ENCODE measurements around the gene FGF21.

The FGF21 gene

DNA sequence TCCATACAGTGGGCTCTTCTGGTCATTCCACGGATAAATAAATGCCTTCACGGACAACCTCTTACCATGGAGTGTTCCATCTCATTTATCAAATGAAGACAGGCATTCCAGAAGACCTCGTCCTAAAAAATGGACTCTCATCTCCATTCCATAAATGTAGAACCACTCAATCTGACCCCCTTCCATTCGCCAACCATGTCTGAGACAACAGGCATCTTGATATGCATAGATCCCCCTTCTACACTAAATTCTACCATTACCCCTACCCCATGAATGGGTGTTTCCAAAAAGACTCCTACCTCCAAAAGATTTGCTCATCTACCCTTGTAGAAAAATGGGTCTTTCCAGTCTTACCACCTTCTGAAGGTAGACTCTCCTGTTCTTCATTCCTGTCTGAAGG lies 23.9 kb upstream of the FGF21 start:
- no peak for DNase-seq

DNA sequence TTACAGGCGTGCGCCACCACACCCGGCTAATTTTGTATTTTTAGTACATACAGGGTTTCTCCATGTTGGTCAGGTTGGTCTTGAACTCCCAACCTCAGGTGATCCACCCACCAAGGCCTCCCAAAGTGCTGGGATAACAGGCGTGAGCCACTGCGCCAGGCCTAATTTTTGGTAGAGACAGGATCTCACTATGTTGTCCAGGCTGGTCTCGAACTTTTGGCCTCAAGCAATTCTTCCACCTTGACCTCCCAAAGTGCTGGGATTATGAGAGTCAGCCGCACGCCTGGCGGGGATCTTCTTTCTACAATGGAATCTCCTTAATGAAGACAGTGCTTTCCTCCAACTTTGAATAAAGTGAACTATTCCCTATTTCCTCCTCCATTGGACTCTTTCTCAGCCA lies 20.7 kb upstream of the FGF21 start:
- DNase-seq, result no peak

DNA sequence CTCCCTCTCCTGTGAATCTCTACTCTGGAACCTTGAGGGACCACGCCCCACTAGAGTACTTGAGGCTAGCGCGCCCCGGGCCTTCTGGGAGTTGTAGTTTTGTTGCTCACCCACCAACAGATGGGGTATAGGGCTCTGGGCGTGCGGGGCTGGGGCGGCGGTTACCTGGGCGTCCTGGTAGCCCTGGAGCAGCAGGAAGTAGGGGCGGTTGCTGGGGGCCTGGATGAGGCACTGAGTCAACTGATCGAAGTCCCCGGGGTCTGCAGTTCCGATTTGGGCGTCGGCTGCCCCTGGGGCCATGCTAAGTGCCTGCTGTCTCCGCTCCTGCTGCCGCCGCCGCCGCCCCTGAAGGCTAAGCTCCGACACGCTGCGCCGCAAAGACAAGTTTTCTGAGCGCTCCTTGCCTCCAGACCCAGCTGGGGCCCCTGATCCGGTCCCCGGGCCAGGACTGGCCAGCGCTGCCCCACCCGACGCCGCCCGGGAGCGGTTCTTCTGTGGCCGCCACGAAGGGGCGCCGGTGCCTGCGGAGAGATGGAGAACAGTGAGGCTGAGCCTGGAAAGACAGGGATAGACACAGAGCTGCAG lies 20.2 kb upstream of the FGF21 start:
- no peak for DNase-seq

DNA sequence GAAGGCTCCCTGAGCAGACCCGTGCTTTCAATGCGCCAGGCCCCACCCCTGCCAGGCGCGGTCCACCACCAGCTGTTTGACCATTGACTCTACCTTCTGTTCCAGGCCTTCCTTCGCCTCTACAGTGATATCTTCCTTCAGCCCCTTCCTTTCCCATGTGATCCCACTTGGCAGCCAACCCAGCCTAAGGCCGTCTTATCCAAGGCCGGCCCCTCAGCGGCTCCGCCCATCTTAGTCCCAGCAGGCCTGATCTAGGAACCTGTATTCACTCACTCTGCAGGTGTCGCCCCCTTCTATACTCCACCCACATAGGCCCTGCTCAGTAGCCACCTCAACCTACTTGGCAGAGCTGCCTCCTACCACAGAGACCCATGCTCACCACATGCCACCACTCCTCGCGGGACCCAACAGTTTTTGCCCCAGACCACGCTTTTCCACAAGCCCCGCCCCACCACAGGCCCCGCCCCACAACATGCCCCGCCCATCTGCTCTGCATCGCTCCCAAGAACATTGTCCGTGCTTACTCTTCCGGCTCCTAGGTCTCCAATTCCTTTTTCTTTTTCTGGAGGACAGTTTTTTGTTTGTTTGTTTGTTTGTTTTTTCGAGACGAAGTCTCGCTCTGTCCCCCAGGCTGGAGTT lies 17.8 kb upstream of the FGF21 start:
- DNase-seq, result no peak

DNA sequence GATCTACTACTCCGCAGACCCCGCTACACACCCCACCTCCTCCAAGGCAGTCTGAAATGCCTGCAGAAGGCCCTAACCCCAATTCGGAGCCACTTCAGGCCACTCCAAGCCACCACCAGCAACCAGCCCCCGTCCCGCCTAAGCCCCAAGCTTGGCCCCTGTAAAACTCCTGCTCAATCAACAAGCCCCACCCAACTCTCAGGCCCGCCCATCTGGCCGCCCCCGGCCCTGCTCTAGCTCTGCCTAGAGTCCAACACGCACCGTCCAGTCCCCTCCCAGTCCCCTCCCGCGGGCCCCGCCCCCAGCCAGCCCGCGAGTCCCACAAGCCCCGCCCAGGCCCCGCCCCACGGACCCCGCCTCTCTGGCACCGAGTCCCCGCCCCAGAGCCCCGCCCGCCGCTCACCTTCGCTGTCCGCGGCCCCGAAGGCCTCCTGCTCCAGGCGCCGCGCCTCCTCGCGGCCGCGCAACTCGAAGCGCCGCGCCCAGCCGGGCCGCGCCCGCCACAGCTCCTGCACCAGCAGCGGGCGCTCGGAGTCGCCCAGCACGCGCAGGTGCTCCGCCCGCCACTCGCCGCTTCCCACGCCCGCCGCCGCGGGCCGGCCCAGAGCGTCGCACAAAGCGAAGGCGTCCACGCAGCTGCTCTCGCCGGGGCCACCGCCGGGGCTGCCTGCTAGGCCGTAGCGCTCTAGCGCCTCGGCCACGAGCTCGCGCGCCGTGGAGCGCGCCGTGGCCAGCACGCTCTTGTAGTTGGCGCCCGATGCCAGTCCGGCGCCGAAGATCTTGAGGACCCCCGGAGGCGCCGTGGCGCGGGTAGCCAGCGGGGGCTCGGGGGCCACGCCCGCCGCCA lies 16.5 kb upstream of the FGF21 start:
- peak; percentile 85 for DNase-seq

DNA sequence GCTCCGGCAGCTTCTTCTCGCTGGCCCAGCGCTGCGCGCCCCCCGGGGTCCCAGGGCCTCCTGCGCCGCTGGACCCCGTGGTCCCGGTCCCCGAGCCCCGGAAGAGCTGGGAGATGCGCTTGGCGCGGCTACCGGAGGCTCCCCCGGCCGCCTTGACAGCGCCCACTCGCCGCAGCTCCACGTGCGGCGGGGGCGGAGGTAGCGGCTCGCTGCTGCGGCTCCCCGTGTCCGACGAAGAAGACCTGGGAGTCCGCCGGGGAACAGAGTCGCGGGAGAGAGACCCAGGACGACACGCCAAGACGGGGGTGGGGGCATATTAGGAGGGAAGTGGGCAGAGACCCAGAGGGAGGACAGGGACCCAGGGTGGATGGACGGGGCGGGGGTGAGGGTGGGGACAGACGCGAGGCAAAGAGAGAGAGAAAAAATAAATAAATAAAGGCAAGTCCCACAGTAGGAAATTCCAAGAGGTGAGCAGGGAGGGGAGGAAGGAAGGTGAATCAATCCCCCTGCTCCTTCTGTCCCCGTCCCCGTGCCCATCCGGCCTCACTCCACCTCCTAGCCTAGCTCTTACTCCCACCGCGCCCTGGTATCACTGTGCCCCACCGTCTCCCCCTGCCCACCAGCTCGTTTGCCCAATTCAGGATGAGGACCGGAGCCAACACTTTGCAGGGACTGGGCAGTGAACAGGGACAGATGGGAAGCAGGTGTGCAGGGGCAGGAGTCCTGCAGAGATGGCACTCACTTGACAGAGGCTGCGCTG lies 15.7 kb upstream of the FGF21 start:
- no peak for DNase-seq

DNA sequence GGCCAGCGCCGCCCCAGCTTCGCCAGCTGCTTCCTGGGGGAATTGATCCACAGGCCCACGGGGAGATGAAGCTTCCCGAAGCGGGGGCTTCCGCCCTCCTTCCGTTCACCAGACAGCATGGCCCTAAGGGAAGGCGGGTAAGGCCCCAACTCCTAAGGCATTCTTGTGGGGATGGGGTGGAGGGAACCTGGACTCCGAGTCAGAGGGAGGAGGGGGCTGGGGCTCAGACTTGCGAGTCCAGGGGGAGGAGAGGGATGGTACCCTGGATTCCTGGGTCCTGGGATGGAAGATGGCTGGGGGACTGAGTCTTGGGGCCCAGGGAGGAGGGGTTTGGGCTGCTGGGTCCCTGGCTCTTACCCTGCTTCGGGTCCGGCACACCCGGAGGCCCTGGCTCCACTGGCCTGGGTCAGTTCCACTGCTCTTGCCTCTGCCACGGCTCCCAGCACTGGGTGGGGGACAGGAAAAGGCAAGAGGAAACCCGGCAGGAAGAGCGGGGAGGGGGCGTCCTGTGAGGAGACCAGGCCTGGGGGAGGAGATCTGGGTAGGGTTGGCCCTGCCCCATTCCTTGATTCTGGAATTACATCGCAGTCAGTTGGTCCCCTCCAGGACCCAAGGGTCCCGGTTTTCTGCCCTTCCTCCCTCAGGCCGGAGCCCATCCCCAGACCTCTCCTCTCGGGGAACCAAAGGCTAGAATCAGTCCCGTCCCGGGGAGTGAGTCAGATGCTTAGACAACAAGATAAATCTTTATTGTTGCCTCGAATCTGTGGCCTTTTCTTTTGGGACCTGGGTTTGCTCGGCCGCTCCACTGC lies 15.0 kb upstream of the FGF21 start, which contains the start of gene RASIP1:
RASIP1 (minus strand) TSS at position 447 of the 809 bp plus-strand sequence; CDS start at position 119, 328 bp downstream.
- DNase-seq, result no peak

DNA sequence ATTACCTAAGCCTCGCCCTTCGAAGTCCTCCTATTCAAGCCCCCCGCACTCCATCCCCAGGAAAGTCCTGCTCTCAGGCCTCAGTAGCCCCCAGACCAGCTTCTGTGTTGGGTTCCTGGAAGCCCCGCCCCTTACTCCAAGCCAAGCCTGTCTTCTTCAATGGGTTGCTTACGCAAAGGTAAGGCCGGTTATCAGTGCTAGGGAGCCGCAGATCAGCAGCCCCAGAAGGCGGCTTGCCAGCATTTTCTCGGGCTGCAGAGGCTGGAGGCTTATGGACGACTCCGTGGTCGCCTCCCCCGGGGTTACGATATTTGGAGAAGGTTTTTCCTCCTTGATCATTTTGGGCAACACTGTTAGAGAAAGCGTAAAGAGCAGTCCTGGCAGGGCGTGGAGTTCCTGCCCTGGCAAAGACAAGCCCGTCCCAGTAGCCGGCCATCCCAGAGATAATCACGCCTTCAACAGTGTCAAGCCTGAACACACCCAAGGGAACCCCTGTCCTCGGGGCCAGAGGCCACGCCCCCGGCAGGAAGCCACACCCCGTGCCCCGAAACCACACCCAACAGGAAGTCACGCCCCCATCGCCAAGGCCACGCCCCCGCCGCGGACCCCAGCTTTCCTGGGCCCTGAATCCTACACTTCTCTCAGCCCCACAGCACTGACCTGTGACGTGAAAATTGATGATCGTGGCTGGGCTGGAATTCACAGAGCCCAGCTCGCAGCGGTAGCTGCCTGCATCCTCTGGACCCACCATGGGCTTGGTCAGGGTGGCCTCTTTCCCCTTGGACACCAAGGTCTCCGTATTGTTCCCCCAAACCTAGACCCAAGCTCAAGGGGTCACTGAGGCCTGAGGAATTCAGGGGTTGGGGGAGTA lies 14.0 kb upstream of the FGF21 start:
- DNase-seq, result peak; percentile 56

DNA sequence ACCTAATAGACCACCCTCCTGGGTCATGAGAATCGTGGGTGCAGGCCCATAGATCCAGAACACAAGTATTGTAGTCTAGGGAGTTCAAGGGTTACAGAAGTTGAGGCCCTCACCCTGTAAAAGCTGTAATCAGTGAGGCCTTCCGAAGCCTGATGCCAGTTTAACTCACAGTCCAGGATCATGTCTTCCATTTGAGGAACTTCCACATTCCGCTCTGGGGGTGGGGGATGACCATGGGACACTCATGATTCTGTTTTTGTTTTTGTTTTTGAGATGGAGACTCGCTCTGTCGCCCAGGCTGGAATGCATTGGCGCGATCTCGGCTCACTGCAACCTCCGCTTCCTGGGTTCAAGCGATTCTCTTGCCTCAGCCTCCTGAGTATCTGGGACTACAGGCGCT lies 13.2 kb upstream of the FGF21 start:
- no peak for DNase-seq

DNA sequence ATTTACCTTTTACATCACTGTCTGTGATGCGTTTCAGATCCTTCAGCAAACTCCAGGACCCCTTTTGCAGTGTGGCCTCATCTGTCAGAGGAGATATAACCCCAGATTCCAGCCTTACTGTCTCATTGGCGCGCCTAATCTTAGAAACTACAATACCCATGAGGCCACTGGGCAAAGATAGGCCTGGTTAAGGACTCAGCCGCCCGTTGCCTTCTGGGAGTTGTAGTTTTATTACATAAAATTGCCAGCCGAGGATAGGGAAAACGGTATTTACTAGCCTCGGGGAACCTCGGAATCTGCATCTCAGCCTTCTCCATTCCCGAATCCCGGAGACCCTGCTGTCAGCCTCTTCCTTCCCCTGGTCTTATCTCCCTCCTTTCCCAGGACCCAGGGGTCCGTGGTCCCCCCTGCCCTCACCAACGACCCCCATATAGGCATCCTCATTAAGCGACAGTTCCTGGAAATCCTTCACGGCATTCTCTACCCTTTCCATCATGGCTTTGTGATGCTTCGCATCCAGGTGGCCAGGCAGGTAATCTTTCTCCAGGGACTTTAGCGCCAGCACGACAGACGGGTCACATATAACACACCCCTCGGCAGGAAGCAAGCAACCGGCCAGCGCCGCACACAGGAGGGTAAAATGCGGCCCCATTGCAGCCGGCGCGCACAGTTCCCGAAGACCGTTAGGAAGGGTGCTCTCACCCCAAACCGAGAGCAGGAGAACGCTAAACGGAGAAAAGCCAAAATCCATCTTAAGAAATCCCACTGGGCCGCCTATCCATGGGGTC lies 9.9 kb upstream of the FGF21 start:
- peak; percentile 54 for DNase-seq

DNA sequence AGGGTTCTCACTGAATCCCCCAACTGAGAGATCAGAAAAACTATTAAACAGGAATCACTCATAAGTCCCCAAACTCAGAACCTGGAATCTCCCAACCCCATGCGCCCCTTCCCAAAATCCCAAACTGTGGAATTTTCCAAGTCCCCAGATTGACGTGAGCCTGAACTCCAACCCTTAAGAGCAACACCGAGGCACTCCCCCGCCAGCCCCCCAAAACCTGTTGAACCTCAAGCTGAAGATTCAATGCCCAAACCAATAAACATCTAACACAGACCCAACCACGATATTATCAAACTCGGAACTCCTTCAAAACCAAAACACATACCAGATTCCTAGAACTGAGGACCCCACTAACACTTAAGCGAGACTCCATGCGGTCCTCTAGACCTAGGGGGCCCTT lies 9.2 kb upstream of the FGF21 start:
- no peak for DNase-seq

DNA sequence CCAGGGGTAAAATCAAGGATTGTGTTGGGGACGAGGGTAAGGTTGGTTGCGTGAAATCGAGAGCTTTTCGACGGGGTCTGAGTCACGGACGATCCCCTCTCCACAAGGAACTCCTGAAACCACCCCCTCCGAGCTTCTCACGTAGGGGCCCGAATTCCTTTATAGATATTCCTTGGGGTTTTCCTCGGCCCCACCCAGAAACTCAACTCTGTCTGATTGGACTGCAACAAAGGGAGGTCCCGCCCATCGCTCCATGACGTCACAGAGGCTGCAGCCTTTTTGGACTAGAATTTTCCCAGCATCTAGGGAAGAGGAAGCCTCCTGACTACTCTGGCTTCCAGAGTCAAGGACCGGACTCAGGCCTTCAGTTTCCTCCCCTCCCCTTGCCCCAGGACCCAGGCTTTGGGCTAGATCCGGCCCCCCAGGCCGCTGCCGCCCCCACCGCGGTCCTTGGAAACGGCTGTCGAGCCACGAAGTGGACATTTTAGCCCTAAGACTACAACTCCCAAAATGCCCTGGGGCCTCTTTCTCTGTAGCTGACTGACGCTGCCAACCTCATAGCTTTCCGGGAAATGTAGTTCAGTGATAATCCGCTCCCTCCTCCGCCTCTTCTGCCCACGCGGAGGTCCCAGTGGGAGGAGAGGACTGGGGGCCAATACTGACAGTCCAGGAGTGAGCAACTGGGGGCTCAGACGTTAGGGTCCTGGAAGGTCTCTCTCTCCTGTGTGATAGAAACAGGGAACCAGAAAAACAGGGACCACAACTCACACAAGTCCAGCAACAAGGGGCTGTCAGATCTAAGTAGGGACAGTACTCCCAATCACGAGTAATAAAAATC lies 8.4 kb upstream of the FGF21 start, which contains the start of gene IZUMO1:
IZUMO1 (minus strand) TSS at position 172 of the 838 bp plus-strand sequence. CDS start 1,050 bp downstream, outside the sequence.
- DNase-seq, result peak; percentile 92

DNA sequence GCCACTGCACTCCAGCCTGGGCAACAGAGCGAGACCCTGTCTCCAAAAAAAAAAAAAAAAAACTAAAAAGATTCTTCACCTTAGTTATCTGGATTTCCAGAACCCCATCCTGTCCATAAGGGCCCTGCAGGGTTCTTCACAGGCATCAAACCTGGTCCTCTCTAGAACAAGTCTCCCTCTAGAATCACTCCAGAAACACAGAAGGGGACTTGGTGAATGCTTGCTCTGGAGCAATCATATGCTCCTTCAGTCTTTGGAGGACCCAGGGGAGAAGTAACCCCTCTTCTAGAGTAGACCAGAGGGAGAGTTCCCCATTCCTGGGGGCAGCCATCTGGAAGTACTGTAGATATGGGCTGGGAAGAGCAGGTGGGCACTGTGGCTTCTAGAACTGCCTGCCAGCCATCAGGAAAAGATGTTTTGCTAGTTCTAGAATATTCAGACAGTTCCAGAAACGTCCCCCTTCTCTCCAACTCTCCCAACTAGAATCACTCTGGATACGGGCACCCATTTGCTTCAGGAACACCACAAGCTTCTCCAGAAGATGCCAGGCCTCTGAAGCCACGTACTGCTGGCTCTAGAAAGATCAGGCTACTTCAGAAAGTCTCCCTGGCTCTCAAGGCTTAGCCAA lies 5.6 kb upstream of the FGF21 start:
- DNase-seq, result no peak

DNA sequence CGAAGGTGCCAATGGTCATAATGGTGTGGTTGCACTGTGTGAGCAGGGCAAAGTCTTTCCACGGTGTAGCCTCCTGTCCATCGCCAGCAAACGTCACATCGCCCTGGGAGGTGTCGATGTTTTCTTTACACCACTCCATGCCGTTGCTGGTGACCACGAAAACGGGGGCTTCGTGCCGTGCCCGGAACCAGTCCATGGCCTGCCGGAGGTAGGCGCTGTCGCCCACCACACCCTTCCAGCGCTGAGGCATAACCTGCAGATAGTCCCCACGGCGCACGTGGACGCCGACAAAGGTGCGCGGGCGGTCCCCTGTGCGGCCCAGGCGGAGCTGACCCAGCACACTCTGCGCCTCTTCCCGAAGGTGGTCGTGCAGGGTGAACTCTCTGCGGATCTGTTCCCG lies 5.0 kb upstream of the FGF21 start:
- no peak for DNase-seq

DNA sequence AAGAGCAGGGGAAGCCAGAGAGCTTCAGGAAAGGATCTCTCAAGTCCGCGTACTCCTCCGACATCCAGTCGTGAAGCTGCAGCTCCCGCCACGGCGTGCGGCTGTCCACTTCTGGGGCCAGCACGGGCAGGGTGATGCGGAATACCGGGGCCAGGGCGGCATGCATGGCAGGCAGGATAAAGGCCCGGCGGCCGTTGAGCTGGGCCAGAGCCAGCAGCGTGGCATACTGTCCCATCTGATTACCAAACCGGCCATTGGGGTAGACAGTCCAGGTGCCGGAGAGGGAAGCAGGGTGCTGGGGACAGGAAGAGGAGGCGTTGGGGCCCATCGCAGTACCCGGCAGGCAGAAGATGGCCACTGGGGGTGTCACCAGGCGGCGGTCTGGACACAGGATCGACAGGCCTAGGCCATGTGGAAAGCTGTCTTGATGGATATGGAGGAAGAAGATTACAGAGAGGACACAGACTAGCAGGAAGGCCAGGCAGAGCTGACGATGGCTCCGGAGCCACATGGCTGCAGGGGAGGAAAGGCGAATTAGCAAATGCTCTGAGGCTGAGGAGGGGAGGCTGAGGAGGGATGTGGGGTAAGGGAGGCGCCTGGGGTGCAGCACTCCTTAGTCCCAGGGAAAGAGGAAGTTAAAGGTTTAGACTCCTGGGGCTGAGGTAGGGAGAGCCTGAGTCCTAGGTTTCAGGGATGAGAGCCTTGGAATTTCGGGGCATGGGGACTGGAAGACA lies 4.4 kb upstream of the FGF21 start:
- no peak for DNase-seq

DNA sequence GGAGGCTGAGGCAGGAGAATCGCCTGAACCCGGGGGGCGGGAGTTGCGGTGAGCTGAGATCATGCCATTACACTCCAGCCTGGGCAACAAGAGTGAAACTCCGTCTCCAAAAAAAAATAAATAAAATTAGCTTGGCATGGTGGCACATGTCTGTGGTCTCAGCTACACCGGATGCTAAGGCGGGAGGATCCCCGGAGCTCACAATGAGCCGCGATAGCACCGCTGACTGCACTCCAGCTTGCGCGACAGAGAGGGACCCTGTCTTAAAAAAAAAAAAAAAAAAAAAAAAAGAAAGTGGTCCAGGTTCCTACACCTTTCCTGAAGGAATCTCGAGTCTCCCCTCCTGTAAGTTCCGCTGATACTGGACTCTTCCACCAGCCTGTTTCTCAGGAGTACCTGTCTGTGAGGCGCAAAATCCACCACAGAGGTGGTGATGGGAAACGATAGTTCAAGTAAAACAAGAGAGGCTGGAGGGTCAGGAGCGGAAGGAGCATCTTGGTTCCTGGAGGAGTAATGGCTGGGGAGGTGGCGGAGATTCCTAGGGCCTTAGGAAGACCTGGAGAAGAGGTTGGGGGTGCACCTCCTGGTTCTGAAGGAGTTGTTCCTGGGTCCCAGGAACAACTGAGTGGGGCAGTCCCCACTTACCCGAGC lies 3.4 kb upstream of the FGF21 start:
- DNase-seq, result no peak

DNA sequence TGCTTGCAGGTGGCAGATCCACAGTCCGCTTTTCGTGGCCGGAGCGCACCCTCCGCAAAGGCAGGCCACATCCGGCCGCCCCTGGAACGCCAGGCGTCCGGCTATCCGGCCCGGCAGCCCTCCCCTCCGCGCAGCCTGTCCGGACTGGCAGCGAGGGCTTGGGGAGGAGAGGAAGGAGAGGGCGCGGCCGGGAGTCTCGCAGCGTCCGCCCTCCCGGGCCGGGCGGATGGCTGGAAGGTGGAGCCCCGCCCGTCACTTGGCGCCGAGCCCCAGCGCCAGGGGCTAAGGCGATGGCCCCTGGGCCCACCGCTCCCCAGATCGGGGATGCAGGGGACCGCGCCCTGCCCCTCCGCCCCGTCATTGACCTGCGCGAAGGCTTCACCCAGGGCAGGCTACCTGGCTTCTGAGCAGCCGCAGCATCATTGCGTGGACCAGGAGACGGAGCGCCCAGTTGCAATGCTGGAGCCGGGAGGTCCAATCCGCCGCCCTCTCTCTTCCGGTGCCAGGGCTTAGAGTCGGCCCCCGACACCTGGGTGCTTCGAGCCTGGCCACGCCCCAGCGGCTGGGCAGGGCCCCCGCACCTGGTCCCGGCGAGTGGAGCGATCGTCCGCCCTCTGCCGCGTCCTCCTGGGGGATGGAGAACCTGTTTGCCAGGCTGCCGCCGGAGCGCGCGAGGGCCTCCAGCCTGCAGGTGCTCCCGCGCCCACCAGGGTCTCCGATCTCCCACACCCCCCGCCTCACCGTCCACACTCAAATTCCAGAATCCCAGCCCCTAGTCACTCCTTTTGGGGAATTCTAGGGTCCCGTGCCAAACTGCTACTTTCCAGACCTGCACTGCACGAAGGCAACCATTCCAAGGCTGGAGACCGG lies 2.6 kb upstream of the FGF21 start, which contains the start of gene FUT1:
FUT1 (minus strand) TSS at position 146 of the 870 bp plus-strand sequence. CDS start 1,360 bp downstream, outside the sequence.
- peak; percentile 82 for DNase-seq

Measured in NCI-H226 (cell line).